DND-41 (cell line): ENCODE measurements around the gene ARHGAP30.

Source experiments
- ATAC-seq: fragments of 200-7000 bp; cut with Tn5 transposase; 3 replicates; pipeline ENCODE4 v1.9.1; 2021; ENCODE audit warnings: low read depth; ENCODE audit not compliant: insufficient read depth
- DNase-seq: peaks from one replicate; pipeline ENCODE4 v3.0.0-alpha.2; 2020
- H2AFZ ChIP-seq: 2 replicates; pipeline ENCODE4 v1.6.0; 2012; ENCODE audit warnings: low read depth, low read length
- H3K27ac ChIP-seq: 2 replicates; pipeline ENCODE4 v1.5.1; 2012; ENCODE audit warnings: low read length, inconsistent platforms
- H3K27me3 ChIP-seq: fragments of 200-600 bp; sonication (generic); 2 replicates; pipeline ENCODE4 v1.6.0; 2012; ENCODE audit warnings: low read length, mild to moderate bottlenecking, inconsistent platforms; ENCODE audit not compliant: insufficient read depth, poor library complexity
- H3K36me3 ChIP-seq: 2 replicates; pipeline ENCODE4 v1.5.1; 2012; ENCODE audit warnings: low read length, inconsistent platforms; ENCODE audit not compliant: insufficient read depth
- H3K4me1 ChIP-seq: 2 replicates; pipeline ENCODE4 v1.5.1; 2012; ENCODE audit warnings: mild to moderate bottlenecking, low read length; ENCODE audit not compliant: insufficient read depth
- H3K4me2 ChIP-seq: 2 replicates; pipeline ENCODE4 v1.6.0; 2012; ENCODE audit warnings: mild to moderate bottlenecking, moderate library complexity, low read length, inconsistent platforms; ENCODE audit not compliant: insufficient read depth
- H3K4me3 ChIP-seq, 2 experiments: fragments of 200-600 bp in 1 of 2; shearing (Covaris generic) in 1 of 2; 2 replicates each; pipeline ENCODE4 v1.5.1; 2012 to 2016; ENCODE audit warnings: inconsistent platforms in 2 of 2, low read length in 2 of 2, mild to moderate bottlenecking in 2 of 2, low read depth in 1 of 2, moderate library complexity in 1 of 2
- H3K79me2 ChIP-seq: 2 replicates; pipeline ENCODE4 v1.6.0; 2012; ENCODE audit warnings: low read length, inconsistent platforms; ENCODE audit not compliant: insufficient read depth
- H3K9ac ChIP-seq: 2 replicates; pipeline ENCODE4 v1.6.0; 2012; ENCODE audit warnings: low read depth, mild to moderate bottlenecking, inconsistent platforms, low read length, moderate library complexity
- H3K9me3 ChIP-seq: 2 replicates; pipeline ENCODE4 v1.5.1; 2012; ENCODE audit warnings: low read length, moderate library complexity, mild to moderate bottlenecking, inconsistent platforms; ENCODE audit not compliant: insufficient read depth, severe bottlenecking
- H4K20me1 ChIP-seq: 2 replicates; pipeline ENCODE4 v1.6.0; 2012; ENCODE audit warnings: low read length; ENCODE audit not compliant: insufficient read depth
- EZH2 ChIP-seq: IDR thresholded peaks from 3 replicates; pipeline ENCODE4 v1.6.1; 2012; ENCODE audit warnings: borderline replicate concordance, low read depth, mild to moderate bottlenecking, moderate library complexity, low read length, inconsistent platforms; ENCODE audit not compliant: severe bottlenecking
- TF ChIP-seq, protein P1 (sequence below): IDR thresholded peaks from 2 replicates; pipeline ENCODE4 v1.5.1; 2012; ENCODE audit warnings: borderline replicate concordance, low read length, moderate library complexity, mild to moderate bottlenecking; ENCODE audit not compliant: poor library complexity, severe bottlenecking; ENCODE audit errors: extremely low read depth

The ARHGAP30 gene

DNA sequence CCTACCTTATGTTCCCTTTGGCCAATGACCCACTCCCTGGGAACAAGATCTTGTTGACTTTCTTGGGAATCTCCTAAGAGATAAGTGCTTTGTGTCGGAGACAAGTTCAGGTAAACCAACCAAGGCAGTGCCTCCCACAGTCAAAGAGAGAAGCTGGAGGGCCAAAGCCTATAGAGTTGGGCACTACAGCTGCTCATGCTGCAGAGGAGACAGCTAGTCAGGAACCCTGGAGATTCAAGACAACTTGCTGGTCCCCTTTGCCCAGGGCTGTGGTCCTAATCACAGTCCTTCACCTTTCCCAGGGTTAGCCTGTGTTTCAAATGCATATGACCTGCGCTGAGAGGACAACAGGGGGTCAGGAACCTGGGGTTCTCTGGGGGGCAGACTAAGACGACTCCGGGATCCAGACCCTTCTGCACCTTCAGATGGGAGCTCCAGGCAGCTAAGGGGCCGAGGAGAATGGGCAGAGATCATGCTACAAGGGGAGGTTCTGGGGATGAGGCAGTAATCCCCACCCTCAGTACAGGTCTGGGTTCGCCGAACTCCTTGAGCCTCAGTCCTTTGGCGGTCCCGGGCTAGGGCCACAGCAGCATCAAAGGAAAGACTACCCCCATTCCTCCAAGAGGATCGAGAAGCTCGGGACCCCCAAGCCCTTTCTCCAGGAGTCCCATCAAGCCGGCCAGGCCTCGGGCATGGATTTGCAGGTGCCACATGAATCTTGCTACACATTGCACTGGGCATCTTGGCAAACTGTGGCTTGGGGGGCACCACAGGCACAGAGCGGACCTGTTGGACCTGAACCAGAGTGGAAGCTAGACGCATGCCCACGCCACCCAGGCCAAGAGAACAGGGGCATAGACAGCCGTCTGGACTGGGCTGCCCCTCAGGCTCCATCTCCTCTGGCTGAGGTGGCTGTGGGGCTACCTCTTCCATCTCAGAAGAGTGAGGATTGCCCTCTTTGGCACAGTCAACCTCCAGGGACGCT lies 22.0 kb downstream of the ARHGAP30 start:
- peaks cover 31% of the 10 kb centered on the region for H3K4me1 ChIP-seq
- TF ChIP-seq, protein P1, sequence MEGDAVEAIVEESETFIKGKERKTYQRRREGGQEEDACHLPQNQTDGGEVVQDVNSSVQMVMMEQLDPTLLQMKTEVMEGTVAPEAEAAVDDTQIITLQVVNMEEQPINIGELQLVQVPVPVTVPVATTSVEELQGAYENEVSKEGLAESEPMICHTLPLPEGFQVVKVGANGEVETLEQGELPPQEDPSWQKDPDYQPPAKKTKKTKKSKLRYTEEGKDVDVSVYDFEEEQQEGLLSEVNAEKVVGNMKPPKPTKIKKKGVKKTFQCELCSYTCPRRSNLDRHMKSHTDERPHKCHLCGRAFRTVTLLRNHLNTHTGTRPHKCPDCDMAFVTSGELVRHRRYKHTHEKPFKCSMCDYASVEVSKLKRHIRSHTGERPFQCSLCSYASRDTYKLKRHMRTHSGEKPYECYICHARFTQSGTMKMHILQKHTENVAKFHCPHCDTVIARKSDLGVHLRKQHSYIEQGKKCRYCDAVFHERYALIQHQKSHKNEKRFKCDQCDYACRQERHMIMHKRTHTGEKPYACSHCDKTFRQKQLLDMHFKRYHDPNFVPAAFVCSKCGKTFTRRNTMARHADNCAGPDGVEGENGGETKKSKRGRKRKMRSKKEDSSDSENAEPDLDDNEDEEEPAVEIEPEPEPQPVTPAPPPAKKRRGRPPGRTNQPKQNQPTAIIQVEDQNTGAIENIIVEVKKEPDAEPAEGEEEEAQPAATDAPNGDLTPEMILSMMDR, result no peak
- no peak for TF ChIP-seq EZH2
- H3K27me3 ChIP-seq, result no peaks in the 10 kb centered on the region
- peaks cover 35% of the 10 kb centered on the region for H3K79me2 ChIP-seq
- no peak overlapping the region for H2AFZ ChIP-seq
- H4K20me1 ChIP-seq, result no peaks in the 10 kb centered on the region
- H3K4me2 ChIP-seq, result no peak overlapping the region
- no peak overlapping the region for H3K4me3 ChIP-seq
- H3K36me3 ChIP-seq, result peaks cover 56% of the 10 kb centered on the region
- DNase-seq (no peak), ATAC-seq (no peak)
- no peak overlapping the region for H3K9ac ChIP-seq
- no peaks in the 10 kb centered on the region for H3K9me3 ChIP-seq
- no peak overlapping the region for H3K27ac ChIP-seq

DNA sequence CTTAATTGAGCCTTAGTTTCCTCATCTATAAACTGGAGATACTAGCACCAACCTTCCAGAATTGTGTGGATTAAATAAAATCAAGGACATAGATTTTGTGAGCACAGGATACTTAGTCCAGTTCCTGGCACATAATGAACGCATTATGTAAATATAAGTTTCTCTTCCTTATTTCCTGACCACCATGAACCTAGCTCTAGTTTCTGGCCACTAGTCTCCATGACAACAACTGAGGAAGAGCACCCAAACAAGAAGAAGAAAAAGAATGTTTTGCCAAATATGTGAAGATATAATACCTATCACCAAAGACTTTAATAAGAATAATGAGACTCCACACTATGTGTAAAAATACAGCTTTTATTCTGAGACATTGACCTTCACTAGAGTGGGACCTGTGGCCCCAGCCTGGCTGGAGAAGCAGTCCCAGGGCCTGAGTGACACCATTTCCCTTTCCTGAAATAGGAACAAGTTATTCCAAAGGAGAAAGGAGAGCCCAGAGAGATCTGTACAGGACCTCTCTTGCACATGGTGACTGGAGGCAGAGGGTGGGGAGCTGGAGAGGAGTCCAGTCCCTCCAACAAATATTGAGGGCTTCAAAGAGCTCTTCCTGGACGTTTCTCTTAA lies 23.0 kb downstream of the ARHGAP30 start:
- no peaks in the 10 kb centered on the region for H4K20me1 ChIP-seq
- H3K36me3 ChIP-seq, result peaks cover 58% of the 10 kb centered on the region
- DNase-seq, result no peak
- H3K4me2 ChIP-seq, result peak overlapping the region; percentile 79
- peaks cover 45% of the 10 kb centered on the region for H3K79me2 ChIP-seq
- H3K27me3 ChIP-seq, result no peaks in the 10 kb centered on the region
- no peak for TF ChIP-seq EZH2
- TF ChIP-seq, protein P1, result no peak
- peak overlapping the region; percentile 93 for H3K9ac ChIP-seq
- no peaks in the 10 kb centered on the region for H3K9me3 ChIP-seq
- no peak for ATAC-seq
- H2AFZ ChIP-seq, result peak overlapping the region; percentile 90
- H3K27ac ChIP-seq, result peak overlapping the region; percentile 99
- H3K4me1 ChIP-seq, result peaks cover 41% of the 10 kb centered on the region
- H3K4me3 ChIP-seq, result peak overlapping the region; percentile 75 to 92; a peak in 3 of 4 replicates

DNA sequence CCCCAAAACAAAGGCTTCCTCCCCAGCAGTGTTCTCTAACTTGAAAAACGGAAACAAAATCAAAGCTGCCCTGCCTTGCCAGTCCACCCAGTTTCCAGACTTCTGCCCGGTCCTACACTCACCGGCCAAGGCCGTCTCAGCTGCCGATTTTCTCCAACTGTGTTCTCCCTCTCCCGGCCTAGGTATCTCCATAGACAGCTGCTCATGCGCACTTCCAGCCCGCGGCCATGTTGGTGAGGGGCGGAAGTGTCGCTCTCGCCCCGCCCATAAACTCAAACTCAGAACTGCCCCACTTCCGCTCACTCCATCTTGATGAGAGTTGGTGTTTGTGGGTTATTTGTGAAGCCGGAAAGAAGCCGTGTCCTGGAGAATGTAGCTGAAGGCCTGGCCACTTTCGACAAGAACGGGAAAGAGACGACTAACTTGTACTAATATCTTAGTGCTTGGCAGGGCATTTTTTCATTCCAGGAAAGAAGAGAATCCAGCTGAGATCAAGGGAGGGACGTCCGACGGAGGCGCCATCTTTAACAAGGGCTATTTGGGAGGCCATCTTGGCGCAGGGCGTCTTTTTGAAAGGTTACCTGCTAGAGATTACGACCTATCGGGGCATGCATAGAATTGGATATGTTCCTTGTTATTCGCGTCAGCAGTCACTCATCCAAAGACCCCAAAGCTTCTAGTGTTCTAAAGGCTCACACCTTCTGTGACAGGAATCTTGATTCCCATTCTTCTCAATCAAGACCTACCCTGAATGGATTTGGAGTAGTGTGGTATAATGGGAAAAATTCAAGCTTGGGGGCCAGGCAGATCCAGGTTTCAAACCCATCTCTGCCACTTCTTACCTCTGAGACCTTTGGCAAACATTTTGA lies 23.7 kb downstream of the ARHGAP30 start, which contains the start of gene USF1:
Gene USF1 (minus strand): TSS at position 242 of the 869 bp plus-strand sequence. CDS start 2,702 bp downstream, outside the sequence.
- peak; percentile 78 for ATAC-seq
- Histone ChIP-seq H3K27ac (peak within 1 kb of the TSS; percentile 99), H4K20me1 (no peaks in the 10 kb centered on the region), H3K27me3 (no peaks in the 10 kb centered on the region), H3K36me3 (peaks cover 58% of the 10 kb centered on the region), H3K79me2 (peaks cover 48% of the 10 kb centered on the region), H3K4me1 (peaks cover 44% of the 10 kb centered on the region), H3K9ac (peak within 1 kb of the TSS; percentile 93), H3K9me3 (no peaks in the 10 kb centered on the region), H3K4me2 (peak within 1 kb of the TSS; percentile 79), H3K4me3 (peak within 1 kb of the TSS; percentile 75 to 92), H2AFZ (peak within 1 kb of the TSS; percentile 90)
- TF ChIP-seq, protein P1, result no peak
- no peak for TF ChIP-seq EZH2
- DNase-seq, result peak; percentile 96
